HG03066 (cell line): ENCODE data around the gene ZMIZ1.

Experiments
- ATAC-seq: cut with Tn5 transposase; IDR thresholded peaks from one replicate; pipeline ENCODE4 v1.9.1; 2021; ENCODE audit warnings: low read depth; ENCODE audit not compliant: unreplicated experiment

The ZMIZ1 gene

GRCh38 chr10:79135790-79136189 is 67.0 kb downstream of the ZMIZ1 start:
- no peak for ATAC-seq

DNA sequence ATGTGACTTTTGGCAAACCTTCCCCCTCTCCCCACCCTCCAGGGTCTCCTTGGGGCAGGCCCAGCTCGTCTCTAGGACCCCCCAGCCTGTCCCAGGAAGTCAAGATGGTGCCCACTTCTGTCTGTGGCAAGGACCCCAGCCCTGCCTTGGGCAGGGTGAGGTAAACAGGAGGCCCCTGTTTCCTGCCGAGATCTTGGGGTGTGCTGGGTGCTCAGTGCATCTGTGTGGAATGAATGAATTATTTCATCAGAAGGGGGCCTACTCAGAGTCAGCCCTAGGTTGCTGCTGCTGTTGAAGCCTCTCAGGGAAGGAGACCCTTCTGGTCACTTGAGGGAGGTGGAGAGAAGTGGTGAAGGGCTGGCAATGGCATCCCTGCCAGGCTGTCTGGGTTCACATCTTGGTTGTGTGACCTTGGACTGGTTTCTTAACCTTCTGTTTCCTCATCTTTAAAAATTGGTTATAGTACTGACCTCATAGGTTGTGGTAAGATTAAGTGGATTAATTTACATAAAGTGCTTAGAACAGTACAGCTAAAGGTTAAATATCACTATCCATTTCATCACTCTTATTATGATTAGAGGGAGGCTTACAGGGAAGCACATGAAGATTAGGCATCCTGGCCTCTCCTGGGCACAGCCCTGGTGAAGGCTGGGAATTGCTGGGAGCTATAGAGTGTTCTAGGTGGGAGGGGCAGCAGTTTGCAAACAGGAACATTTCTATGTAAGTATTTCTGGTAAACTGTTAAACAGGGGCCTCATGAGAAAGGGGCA is 67.7 kb downstream of the ZMIZ1 start:
- no peak for ATAC-seq

- no peak for ATAC-seq
Observed at GRCh38 chr10:79137300-79137756, 68.6 kb downstream of the ZMIZ1 start.

- peak; percentile 85 for ATAC-seq
Observed at GRCh38 chr10:79137826-79138225, 69.1 kb downstream of the ZMIZ1 start.

- no peak for ATAC-seq
Observed at GRCh38 chr10:79138449-79139123, 69.8 kb downstream of the ZMIZ1 start.

- no peak for ATAC-seq
Observed at GRCh38 chr10:79139124-79139835, 70.5 kb downstream of the ZMIZ1 start.

DNA sequence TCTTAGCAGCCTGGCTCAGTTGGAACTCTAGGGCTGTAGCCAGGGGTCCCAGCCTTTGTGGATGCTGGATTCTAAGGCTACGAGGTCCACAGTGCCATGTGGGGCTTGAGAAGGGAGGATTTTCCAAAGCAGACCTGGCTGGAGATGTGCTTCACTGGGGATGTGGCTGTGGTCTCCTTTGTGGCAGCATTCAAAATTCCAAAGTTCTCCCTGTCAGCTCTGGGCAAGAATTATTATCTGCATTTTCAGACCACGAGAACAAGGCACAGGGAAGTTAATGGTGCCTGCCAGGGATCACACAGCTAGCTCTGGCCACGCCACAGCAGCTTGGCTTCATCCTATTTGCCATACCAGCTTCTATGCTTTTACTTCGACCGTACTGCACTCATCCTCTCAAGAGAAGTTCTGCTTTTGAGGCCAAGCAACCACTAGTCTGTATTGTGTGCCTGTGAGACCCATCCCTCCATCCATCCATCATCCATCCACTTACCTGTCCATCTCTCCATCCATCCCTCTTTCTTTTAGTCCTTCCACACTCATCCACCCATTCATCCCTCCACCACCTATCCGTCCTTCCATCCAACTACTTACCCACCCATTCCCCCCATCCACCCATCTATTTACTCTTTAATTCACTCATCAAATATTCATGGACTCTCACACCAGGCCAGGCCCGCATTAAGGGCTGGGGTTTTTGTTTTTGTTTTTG is 71.5 kb downstream of the ZMIZ1 start:
- no peak for ATAC-seq

- ATAC-seq, result no peak
Observed at GRCh38 chr10:79140855-79141254, 72.1 kb downstream of the ZMIZ1 start.

GRCh38 chr10:79142064-79142491 is 73.3 kb downstream of the ZMIZ1 start:
- no peak for ATAC-seq

GRCh38 chr10:79142522-79143309 is 74.0 kb downstream of the ZMIZ1 start:
- no peak for ATAC-seq

DNA sequence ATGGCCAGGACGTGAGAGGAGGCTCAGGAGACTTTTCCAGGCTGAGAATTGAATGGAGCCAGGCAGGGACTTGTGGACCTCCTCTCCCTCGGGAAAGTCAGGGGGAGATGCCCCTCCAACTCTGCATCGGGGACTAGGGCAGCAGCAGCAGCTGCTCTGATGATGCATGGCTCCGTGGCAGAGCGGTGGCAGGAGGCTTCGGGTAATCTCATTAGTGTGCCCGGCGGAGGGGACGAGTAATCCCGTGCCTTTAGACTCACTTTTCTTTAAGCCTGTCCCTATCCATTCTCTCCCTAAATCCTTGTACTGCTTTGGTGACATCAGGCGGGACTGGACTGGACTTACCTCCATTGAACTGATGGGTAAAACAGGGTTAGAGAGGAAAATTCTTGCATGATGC is 75.1 kb downstream of the ZMIZ1 start:
- no peak for ATAC-seq

- no peak for ATAC-seq
Observed at GRCh38 chr10:79144351-79145173, 75.8 kb downstream of the ZMIZ1 start.

DNA sequence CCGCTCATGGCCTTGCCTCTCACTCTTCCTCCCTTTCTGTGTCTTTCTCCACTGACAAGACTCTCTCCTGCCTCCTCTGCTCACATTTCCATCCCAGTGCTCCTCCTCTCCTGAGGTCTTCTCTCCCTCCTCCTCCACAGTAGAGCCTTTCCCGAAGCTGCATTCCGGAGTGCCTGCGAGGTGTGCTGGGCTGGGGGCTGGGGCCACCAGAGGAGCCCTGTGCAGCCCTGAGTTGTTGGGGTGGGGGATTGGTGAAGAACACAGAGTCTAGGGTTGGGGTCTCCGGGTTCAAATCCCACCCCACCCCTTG is 76.4 kb downstream of the ZMIZ1 start:
- ATAC-seq, result no peak

DNA sequence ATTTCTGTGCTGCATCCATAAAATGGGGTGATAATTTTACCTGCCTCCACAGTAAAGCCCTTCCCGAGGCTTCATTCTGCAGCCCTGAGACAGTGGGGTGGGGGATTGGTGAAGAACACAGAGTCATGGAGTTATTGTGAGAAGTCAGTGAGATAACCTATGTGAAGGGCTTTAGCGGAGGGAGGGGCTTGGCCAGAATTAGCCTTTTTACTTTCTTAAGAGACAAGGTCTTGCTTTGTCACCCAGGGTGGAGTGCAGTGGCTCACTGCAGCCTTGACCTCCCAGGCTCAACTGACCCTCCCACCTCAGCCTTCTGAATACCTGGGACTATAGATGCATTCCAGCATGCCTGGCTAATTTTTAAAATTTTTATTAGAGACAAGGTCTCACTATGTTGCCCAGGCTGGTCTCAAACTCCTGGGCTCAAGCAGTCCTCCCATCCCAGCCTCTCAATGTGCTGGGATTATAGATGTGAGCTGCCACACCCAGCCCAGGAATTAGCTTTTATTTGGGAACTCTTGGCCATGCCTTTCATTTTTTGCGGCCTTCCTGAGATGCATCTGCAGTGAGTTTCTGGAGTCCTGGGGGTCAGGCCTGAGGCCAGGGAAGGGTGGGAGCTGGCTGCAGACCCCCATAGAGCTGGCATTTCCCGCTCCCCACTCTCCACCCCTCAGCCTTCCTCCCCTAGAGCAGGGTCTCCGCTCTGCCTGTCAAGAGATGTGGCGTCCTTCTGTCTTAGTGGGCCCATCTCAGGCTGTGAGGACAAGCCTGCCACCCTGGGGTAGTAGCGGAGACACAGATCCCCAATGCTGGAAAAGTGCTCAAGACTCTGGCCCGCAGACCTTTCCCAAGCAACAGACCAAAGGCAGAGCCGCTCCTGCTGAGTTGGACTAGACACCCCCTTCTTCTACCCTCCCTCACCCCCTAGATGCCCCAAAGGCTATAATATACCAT is 77.0 kb downstream of the ZMIZ1 start:
- no peak for ATAC-seq

- ATAC-seq, result no peak
Observed at GRCh38 chr10:79146611-79147130, 77.9 kb downstream of the ZMIZ1 start.

DNA sequence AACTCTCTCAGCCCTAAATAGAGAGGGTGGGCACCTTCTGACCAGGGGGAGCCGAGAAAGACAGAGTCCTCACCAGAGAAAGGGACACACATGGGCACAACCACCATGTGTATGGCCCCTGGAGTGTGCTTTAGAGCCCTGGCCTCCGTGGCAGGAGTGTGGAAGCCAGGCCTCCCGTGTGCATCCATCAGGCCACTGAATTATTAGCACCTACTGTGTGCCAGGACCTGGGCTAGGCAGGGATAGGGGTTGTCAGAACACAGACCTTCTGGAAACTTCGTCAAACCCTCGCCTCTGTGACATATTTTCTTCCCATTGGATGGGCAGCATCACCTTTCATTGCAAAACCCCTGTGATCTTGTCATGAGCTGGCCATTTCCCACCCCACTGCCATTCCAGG is 78.5 kb downstream of the ZMIZ1 start:
- no peak for ATAC-seq

GRCh38 chr10:79147796-79148451 is 79.2 kb downstream of the ZMIZ1 start:
- ATAC-seq, result no peak
